H9 (cell line): Measurements from ENCODE around the gene MYH14. TPM values are rescaled to one million over a fixed set of nuclear protein-coding genes. Genes with fewer than 3 reads are reported as not detected.

Experiments used
- DNase-seq: peaks from one replicate; pipeline ENCODE4 v3.0.0-alpha.2; 2017
- H2AFZ ChIP-seq: one replicate; pipeline ENCODE4 v1.6.1; 2013; ENCODE audit warnings: mild to moderate bottlenecking, low read length, control low read depth, moderate library complexity
- H2AK5ac ChIP-seq: 2 replicates; pipeline ENCODE4 v1.6.1; 2013; ENCODE audit warnings: low read length, control low read depth, mixed read lengths; ENCODE audit not compliant: insufficient read length
- H2BK120ac ChIP-seq: one replicate; pipeline ENCODE4 v1.6.1; 2013; ENCODE audit warnings: low read depth, mild to moderate bottlenecking, low read length, control low read depth, inconsistent platforms; ENCODE audit not compliant: poor library complexity, severe bottlenecking
- H2BK12ac ChIP-seq: 2 replicates; pipeline ENCODE4 v1.6.1; 2013; ENCODE audit warnings: low read length, control low read depth, mixed read lengths, low read depth; ENCODE audit not compliant: insufficient read length
- H2BK15ac ChIP-seq: 2 replicates; pipeline ENCODE4 v1.6.1; 2013; ENCODE audit warnings: low read depth, low read length, control low read depth
- H2BK20ac ChIP-seq: one replicate; pipeline ENCODE4 v1.6.1; 2013; ENCODE audit warnings: low read depth, mild to moderate bottlenecking, low read length, control low read depth, inconsistent platforms; ENCODE audit not compliant: poor library complexity, severe bottlenecking
- H2BK5ac ChIP-seq: 2 replicates; pipeline ENCODE4 v1.6.1; 2013; ENCODE audit warnings: low read length, control low read depth, mixed read lengths; ENCODE audit not compliant: insufficient read length
- H3K14ac ChIP-seq: 2 replicates; pipeline ENCODE4 v1.6.1; 2013; ENCODE audit warnings: low read length, control low read depth; ENCODE audit not compliant: insufficient read depth
- H3K18ac ChIP-seq: 2 replicates; pipeline ENCODE4 v1.6.1; 2013; ENCODE audit warnings: low read depth, mild to moderate bottlenecking, mixed read lengths, low read length, control low read depth; ENCODE audit not compliant: insufficient read length
- H3K23ac ChIP-seq: 2 replicates; pipeline ENCODE4 v1.6.1; 2013; ENCODE audit warnings: low read length, control low read depth, mixed read lengths, low read depth; ENCODE audit not compliant: insufficient read length
- H3K23me2 ChIP-seq: 2 replicates; pipeline ENCODE4 v1.6.1; 2013; ENCODE audit warnings: low read depth, mild to moderate bottlenecking, mixed read lengths, low read length, control low read depth; ENCODE audit not compliant: insufficient read length, poor library complexity, severe bottlenecking
- H3K27ac ChIP-seq: 2 replicates; pipeline ENCODE4 v1.5.1; 2013; ENCODE audit warnings: low read length, control low read depth, mixed read lengths, low read depth; ENCODE audit not compliant: insufficient read length
- H3K27me3 ChIP-seq: 2 replicates; pipeline ENCODE4 v1.6.1; 2013; ENCODE audit warnings: low read length, control low read depth, inconsistent platforms; ENCODE audit not compliant: insufficient read depth
- H3K4ac ChIP-seq: 2 replicates; pipeline ENCODE4 v1.6.1; 2013; ENCODE audit warnings: low read depth, mild to moderate bottlenecking, control low read depth, inconsistent platforms, low read length, moderate library complexity
- H3K4me1 ChIP-seq: 2 replicates; pipeline ENCODE4 v1.6.1; 2013; ENCODE audit warnings: low read length, control low read depth, inconsistent platforms; ENCODE audit not compliant: insufficient read depth
- H3K4me2 ChIP-seq: 2 replicates; pipeline ENCODE4 v1.6.1; 2013; ENCODE audit warnings: low read length, control low read depth, mixed read lengths; ENCODE audit not compliant: insufficient read length, insufficient read depth
- H3K56ac ChIP-seq: 2 replicates; pipeline ENCODE4 v1.6.1; 2013; ENCODE audit warnings: low read depth, mild to moderate bottlenecking, mixed read lengths, low read length, control low read depth; ENCODE audit not compliant: insufficient read length
- H3K79me1 ChIP-seq: 2 replicates; pipeline ENCODE4 v1.6.1; 2013; ENCODE audit warnings: low read depth, mild to moderate bottlenecking, moderate library complexity, low read length, control low read depth, inconsistent platforms; ENCODE audit not compliant: insufficient read depth, poor library complexity, severe bottlenecking
- H3K79me2 ChIP-seq: 2 replicates; pipeline ENCODE4 v1.6.1; 2013; ENCODE audit warnings: low read length, control low read depth, inconsistent platforms; ENCODE audit not compliant: insufficient read depth
- H3K9ac ChIP-seq: 2 replicates; pipeline ENCODE4 v1.6.1; 2013; ENCODE audit warnings: low read length, control low read depth, mixed read lengths; ENCODE audit not compliant: insufficient read length; ENCODE audit errors: extremely low read depth
- H3K9me3 ChIP-seq: one replicate; pipeline ENCODE4 v1.6.1; 2013; ENCODE audit warnings: low read depth, low read length, inconsistent platforms; ENCODE audit not compliant: control insufficient read depth
- H3T11ph ChIP-seq: one replicate; pipeline ENCODE4 v1.6.1; 2013; ENCODE audit warnings: mild to moderate bottlenecking, low read length, control low read depth, inconsistent platforms
- H4K20me1 ChIP-seq: one replicate; pipeline ENCODE4 v1.6.1; 2013; ENCODE audit not compliant: control insufficient read depth, insufficient read length, insufficient read depth
- H4K5ac ChIP-seq: 2 replicates; pipeline ENCODE4 v1.6.1; 2013; ENCODE audit warnings: low read depth, mild to moderate bottlenecking, mixed read lengths, low read length, control low read depth; ENCODE audit not compliant: insufficient read length
- H4K8ac ChIP-seq: replicated peaks from 2 replicates; pipeline ENCODE4 v1.6.1; 2013; ENCODE audit warnings: low read length, control low read depth, mixed read lengths, low read depth; ENCODE audit not compliant: insufficient read length
- H4K91ac ChIP-seq: 2 replicates; pipeline ENCODE4 v1.6.1; 2013; ENCODE audit warnings: low read depth, mild to moderate bottlenecking, moderate library complexity, mixed read lengths, low read length, control low read depth; ENCODE audit not compliant: insufficient read length
- H3K27ac Mint-ChIP-seq, 3 experiments: 2 replicates in 2 of 3; 3 replicates in 1 of 3; pipeline ENCODE4 v1.8.0; 2020 to 2021; ENCODE audit warnings: mixed read lengths in 3 of 3, mild to moderate bottlenecking in 1 of 3, moderate library complexity in 1 of 3
- H3K27me3 Mint-ChIP-seq: 2 replicates; pipeline ENCODE4 v1.8.0; 2021; ENCODE audit warnings: low read depth, mild to moderate bottlenecking, moderate library complexity, mixed read lengths
- H3K36me3 Mint-ChIP-seq, 3 experiments: 2 replicates in 2 of 3; 3 replicates in 1 of 3; pipeline ENCODE4 v1.8.0; 2020 to 2021; ENCODE audit warnings: low read depth in 3 of 3, mixed read lengths in 3 of 3; ENCODE audit not compliant: insufficient read depth in 1 of 3
- H3K4me1 Mint-ChIP-seq, 2 experiments: 2 replicates each; pipeline ENCODE4 v1.8.0; 2020; ENCODE audit warnings: mixed read lengths in 2 of 2
- H3K4me3 Mint-ChIP-seq, 2 experiments: 2 replicates in 1 of 2; 3 replicates in 1 of 2; pipeline ENCODE4 v1.8.0; 2020 to 2021; ENCODE audit warnings: mild to moderate bottlenecking in 2 of 2, mixed read lengths in 2 of 2, moderate library complexity in 1 of 2
- H3K9me3 Mint-ChIP-seq, 2 experiments: 2 replicates in 1 of 2; 3 replicates in 1 of 2; pipeline ENCODE4 v1.8.0; 2020; ENCODE audit warnings: mild to moderate bottlenecking in 2 of 2, mixed read lengths in 2 of 2, moderate library complexity in 1 of 2
- WGBS: extraction: QIAGEN DNeasy Blood & Tissue Kit; methylation state at CpG from one replicate; pipeline ENCODE4 v1.1.7; 2013; ENCODE audit warnings: missing lambda C conversion rate, low lambda C conversion rate, mixed read lengths; ENCODE audit not compliant: insufficient read length; ENCODE audit errors: extremely low coverage; 5-methylcytosine and 5-hydroxymethylcytosine counted together
- total RNA-seq: library from RNA; stranded (reverse); gene quantifications from 2 replicates; pipeline ENCODE4 v1.2.1, GENCODE V29; 2021
- TF ChIP-seq, protein P1 (sequence below): fragments of 200-600 bp; sonication (generic); conservative IDR thresholded peaks from 3 replicates; pipeline ENCODE4 v1.8.0; 2021; ENCODE audit warnings: antibody characterized with exemption, mild to moderate bottlenecking

MYH14 gene
- total RNA-seq, 1 experiment from 2014 or later: 27.7 TPM

DNA sequence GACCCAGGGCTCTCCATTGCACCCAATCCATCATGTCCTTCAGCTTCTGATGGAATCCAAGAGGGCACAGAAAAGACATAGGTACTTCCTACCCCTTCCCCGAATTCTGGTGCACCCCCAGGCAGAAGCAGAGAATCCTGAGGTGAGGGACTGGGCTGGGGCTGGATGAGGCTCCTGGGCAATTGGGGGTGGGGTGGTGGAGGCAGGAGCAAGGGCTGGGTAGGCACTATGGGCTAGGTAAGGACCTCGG is 128.5 kb downstream of the MYH14 start:
- H3K18ac ChIP-seq: peak overlapping the region; percentile 37
- H3K27me3 Mint-ChIP-seq: peaks cover 26% of the 10 kb centered on the region
- no peaks in the 10 kb centered on the region for H3K9me3 ChIP-seq
- H4K91ac ChIP-seq: peak overlapping the region; percentile 65
- H4K20me1 ChIP-seq: no peaks in the 10 kb centered on the region
- peak overlapping the region; percentile 89 to 94 for H3K4me3 Mint-ChIP-seq
- H3K27me3 ChIP-seq: peaks cover 8% of the 10 kb centered on the region; the same call in 1 of the 2 replicates
- no peak for DNase-seq
- no peak overlapping the region for H4K5ac ChIP-seq
- WGBS: no CpG with 5 or more reads among the region's 2 CpGs
- no peak overlapping the region for H2BK15ac ChIP-seq
- peaks cover 6% of the 10 kb centered on the region; the same call in 1 of the 2 replicates for H3K4me1 ChIP-seq
- no peak overlapping the region; the same call in 1 of the 2 replicates for H3K4ac ChIP-seq
- TF ChIP-seq, protein P1, sequence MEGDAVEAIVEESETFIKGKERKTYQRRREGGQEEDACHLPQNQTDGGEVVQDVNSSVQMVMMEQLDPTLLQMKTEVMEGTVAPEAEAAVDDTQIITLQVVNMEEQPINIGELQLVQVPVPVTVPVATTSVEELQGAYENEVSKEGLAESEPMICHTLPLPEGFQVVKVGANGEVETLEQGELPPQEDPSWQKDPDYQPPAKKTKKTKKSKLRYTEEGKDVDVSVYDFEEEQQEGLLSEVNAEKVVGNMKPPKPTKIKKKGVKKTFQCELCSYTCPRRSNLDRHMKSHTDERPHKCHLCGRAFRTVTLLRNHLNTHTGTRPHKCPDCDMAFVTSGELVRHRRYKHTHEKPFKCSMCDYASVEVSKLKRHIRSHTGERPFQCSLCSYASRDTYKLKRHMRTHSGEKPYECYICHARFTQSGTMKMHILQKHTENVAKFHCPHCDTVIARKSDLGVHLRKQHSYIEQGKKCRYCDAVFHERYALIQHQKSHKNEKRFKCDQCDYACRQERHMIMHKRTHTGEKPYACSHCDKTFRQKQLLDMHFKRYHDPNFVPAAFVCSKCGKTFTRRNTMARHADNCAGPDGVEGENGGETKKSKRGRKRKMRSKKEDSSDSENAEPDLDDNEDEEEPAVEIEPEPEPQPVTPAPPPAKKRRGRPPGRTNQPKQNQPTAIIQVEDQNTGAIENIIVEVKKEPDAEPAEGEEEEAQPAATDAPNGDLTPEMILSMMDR: no peak
- no peak overlapping the region; the same call in 1 of the 2 replicates for H3K14ac ChIP-seq
- H3K23ac ChIP-seq: no peak overlapping the region
- peaks cover 26% of the 10 kb centered on the region for H3K23me2 ChIP-seq
- H3K9me3 Mint-ChIP-seq: peaks cover 3 to 12% of the 10 kb centered on the region in 2 experiments; a peak in 3 of 5 replicates
- H3K4me2 ChIP-seq: peak overlapping the region; percentile 77
- H3K36me3 Mint-ChIP-seq: peaks cover 0 to 3% (median 0%) of the 10 kb centered on the region in 3 experiments; a peak in 2 of 7 replicates
- H3K56ac ChIP-seq: no peak overlapping the region
- H3T11ph ChIP-seq: no peak overlapping the region
- H4K8ac ChIP-seq: no peak overlapping the region
- H3K79me1 ChIP-seq: no peaks in the 10 kb centered on the region
- no peak overlapping the region for H2BK5ac ChIP-seq
- H2BK120ac ChIP-seq: no peak overlapping the region
- no peak overlapping the region for H3K9ac ChIP-seq
- no peak overlapping the region for H3K27ac ChIP-seq
- H2AFZ ChIP-seq: no peak overlapping the region
- peak overlapping the region; percentile 26 for H2BK12ac ChIP-seq
- peak overlapping the region in 2 of 3 experiments; percentile 98 to 99; a peak in 4 of 7 replicates for H3K27ac Mint-ChIP-seq
- H2BK20ac ChIP-seq: no peak overlapping the region
- H3K79me2 ChIP-seq: no peaks in the 10 kb centered on the region
- peaks cover 43 to 54% of the 10 kb centered on the region in 2 experiments for H3K4me1 Mint-ChIP-seq
- H2AK5ac ChIP-seq: no peak overlapping the region
